ENCODE results near the gene PKIG. TPM values are rescaled to one million over a fixed set of nuclear protein-coding genes. Genes with fewer than 3 reads are reported as not detected.
A peak's percentile ranks its signal among the peaks of the same experiment; 100 is the strongest.

PKIG gene
- polyA plus RNA-seq, 1 donor = 48.1 TPM

DNA sequence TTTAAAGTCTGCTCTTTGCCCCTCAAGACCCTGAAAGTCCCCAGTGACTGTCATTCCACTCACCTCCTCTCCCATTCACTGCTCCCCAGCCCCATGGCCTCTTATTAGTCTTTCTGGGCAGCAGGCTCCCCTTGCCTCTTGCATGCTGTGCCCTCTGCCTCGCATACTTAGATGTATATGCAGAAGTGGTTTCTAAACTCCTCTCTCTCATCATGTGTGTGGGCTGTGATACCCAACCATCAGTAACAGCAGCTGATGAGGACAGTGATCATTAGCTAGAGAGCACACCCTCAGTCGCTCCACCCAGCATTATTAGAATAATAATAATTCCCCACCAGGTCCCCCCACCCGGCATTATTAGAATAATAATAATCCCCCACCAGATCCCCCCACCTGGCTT, 14.5 kb downstream of the PKIG start:
- no peak for DNase-seq (ENCODE audit: low read depth)

DNA sequence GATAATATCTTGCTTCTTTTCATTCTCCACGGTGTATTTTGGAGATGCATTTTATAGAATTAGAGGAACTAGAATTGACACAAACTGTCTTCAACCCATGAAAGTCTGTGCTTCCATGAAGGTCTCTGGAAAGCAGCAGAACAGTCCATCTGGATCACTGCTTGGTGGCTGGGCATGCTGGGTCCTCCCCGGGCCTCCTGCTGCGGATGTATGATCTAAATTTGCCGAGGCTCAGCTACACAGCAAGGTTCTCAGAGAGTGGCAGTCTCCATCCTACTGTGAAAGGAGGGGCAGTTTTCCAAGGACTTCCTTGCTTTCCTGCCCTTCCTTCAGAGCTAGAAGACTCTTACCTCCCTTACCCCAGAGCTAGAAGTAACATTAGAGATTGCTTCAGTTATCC, 15.1 kb downstream of the PKIG start:
- no peak for DNase-seq (ENCODE audit: low read depth)

- no peak for DNase-seq (ENCODE audit: low read depth)
These were observed 15.6 kb downstream of the PKIG start for GRCh38 chr20:44597930-44598329.

DNA sequence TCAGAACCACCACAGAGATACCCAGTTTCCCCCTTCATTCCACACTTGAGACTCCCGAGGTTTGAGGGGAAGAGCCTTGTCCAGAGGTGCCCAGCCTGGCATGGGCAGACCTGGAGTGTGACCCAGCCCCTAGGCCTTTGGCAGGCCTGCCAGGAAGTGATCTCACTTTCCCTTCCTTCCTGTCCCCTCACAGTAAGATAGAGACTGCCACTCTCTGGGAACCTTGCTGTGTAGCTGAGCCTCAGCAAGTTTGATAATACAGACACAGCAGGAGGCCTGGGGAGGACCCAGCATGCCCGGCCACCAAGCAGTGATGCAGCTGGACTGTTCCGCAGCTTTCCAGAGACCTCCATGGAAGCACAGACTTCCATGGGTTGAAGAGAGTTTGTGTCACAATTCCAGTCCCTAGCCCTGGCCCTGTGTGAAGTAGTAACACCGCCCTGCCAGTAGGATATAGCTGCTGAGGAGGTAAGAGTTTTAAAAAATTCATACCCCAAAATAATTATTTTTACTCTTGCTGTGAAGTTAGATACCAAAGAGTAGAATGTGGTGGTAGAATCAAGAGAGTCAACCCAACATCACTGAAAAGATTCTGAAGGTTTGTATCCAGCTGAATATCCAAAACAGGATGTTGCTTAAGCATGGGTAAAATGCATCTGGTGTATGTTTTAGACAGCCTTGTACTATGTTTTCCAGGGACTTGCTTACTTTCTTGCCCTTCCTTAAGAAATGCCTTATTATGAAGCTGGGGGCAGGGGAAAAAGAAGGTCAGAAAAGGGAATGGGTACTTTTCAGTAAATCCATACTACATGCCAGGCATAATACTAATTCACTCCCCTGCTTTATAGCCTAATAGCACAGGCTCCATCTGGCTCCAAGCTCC, 16.3 kb downstream of the PKIG start:
- DNase-seq (ENCODE audit: low read depth) = no peak

- no peak for DNase-seq (ENCODE audit: low read depth)
These were observed 17.3 kb downstream of the PKIG start for GRCh38 chr20:44599715-44600114.

DNA sequence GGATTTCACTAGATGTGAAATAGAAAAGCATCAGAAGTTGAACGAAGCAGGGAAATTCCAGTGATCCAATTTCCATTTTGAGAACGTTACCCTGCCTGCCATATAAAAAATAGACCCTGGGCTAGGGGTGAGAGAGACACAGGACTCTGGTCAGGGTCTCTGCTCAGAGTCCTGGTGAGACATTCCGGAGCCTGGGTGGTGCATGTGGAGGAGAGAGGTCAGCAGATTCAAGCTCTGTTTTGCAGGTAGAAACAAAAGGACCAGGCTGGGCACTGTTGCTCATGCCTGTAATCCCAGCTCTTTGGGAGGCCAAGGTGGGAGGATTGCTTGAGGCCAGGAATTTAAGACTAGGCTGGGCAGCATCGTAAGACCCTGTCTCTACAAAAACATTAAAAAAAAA, 17.9 kb downstream of the PKIG start:
- DNase-seq (ENCODE audit: low read depth) = no peak

DNA sequence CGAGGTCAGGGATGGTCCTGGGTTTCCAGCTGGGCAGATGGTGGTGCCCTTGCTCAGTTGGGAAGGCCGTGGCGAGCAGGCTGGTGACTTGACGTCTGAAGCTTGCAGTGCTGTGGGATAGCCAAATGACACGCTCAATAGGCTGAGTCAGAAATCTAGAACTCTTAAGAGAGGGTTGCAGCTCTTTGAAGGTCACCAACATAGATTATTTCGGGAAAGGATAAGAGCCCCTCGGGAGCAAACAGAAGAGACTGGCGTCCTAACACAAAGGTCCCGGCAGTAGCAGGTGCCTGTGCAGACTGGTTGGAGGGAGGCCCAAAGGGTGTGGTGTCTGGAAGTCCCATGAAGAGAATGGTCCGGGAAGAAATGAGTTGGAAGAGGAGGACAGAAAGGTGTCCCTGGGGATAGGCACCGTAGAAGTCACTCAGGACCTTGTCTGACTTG, 18.4 kb downstream of the PKIG start:
- no peak for DNase-seq (ENCODE audit: low read depth)

DNA sequence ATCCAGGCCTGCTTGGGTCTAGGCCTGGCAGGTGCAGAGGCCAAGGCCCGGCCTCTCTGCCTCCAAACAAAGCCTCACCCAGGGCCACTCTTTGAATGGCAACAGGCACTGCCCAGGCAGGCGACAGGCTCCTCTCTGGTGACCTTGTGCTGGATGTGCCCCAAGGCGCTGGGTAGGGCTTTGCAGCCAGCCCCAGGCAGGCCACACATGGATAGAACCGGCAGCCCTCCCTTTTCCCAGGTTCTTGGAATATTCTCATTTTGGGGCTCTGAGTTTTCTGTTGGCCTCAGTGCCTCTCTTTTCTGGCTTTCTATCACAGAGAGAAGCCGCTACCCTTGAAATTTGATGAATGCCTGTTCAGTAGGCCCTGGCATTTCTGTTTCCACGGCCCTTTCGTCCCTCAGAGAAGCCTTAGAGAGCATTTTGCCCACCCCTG, 18.9 kb downstream of the PKIG start:
- no peak for DNase-seq (ENCODE audit: low read depth)

- peak; percentile 86 for DNase-seq (ENCODE audit: low read depth)
These were observed 19.4 kb downstream of the PKIG start for GRCh38 chr20:44601801-44602204.

GRCh38 chr20:44603327-44603726, 20.9 kb downstream of the PKIG start:
- DNase-seq (ENCODE audit: low read depth) = no peak

DNA sequence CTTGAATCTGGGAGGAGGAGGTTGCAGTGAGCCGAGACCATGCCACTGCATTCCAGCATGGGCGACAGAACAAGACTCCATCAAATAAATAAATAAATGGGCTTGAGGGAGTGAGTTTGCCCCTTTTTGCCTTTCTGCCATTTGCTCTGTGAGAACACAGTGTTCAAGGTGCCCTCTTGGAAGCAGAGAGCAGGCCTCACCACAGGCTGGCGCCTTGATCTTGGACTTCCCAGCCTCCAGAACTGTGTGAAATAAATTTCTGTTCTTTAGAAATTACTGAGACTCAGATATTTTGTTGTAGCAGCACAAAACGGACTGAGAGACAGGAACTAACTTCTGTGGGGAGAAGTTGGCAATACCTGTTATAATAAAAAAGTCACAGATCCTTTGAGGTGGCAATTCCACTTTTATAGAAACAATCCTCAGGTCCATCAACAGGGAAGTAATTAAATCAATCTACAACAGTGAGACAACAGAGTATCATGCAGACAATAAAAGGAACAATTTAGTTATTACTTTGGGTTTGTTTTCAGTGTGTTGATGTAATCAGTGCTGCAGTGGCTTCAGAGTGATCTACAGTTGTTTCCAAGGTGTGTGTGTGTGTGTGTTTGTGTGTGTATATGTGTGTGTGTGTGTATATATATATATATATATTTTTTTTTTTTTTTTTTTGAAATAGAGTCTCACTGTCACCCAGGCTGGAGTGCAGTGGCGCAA, 24.5 kb downstream of the PKIG start:
- no peak for DNase-seq (ENCODE audit: low read depth)

- DNase-seq (ENCODE audit: low read depth) = no peak
These were observed 26.7 kb downstream of the PKIG start for GRCh38 chr20:44609006-44609515.

DNA sequence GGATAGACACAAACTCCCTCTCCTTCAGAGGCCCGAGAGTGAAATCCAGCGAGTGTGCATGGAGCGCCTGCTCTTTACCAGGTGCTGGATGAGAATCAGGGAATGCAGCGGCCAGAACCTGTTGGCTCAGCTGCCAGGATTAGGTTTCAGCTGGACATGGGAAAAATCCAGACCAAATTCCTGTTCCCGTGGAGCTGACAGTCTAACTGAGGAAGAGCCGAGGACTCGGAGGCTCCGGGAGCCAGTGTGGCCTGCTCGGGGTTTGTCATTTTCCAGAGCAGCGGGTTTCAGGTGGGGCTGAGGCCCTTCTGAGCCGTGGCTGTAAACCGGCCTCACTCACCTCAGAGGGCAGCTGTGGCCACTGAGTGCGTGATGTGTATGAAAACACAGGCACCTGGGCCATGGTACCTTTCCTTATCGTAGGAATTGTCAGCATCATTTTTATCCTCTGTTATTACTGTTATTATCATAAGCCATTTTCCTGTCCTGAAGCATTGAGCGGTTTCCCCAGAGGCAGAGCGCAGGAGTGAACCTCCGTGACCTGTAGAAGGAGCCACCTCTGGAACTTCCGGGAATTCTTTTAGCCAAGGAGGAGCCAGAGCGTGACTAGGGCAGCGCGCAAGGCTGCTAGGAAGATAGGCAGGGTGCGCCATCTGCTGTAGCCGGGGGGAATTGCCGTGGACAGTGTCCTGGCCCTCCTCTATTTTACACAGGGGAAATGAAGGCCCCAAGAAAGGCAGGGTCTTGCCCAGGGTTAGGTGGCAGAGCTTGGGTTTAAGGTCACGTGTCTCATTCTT, 27.3 kb downstream of the PKIG start:
- peak; percentile 64 for DNase-seq (ENCODE audit: low read depth)

- no peak for DNase-seq (ENCODE audit: low read depth)
These were observed 28.1 kb downstream of the PKIG start for GRCh38 chr20:44610313-44610962.

GRCh38 chr20:44613575-44613974, 31.2 kb downstream of the PKIG start:
- DNase-seq (ENCODE audit: low read depth) = no peak

DNA sequence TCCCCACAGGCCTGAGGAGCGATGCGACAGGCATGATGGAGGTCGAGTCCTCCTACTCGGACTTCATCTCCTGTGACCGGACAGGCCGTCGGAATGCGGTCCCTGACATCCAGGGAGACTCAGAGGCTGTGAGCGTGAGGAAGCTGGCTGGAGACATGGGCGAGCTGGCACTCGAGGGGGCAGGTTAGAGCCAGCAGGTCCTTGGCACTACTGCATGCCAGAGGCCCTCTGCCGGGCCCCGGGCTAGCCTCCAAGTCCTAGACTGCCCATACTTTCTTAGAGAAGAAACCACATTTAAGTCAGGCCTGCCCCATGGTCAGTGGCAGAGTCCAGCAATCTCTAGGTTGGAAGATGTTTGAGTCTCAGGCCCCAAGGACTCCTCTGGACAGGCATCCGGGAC, 32.1 kb downstream of the PKIG start:
- no peak for DNase-seq (ENCODE audit: low read depth)

DNA sequence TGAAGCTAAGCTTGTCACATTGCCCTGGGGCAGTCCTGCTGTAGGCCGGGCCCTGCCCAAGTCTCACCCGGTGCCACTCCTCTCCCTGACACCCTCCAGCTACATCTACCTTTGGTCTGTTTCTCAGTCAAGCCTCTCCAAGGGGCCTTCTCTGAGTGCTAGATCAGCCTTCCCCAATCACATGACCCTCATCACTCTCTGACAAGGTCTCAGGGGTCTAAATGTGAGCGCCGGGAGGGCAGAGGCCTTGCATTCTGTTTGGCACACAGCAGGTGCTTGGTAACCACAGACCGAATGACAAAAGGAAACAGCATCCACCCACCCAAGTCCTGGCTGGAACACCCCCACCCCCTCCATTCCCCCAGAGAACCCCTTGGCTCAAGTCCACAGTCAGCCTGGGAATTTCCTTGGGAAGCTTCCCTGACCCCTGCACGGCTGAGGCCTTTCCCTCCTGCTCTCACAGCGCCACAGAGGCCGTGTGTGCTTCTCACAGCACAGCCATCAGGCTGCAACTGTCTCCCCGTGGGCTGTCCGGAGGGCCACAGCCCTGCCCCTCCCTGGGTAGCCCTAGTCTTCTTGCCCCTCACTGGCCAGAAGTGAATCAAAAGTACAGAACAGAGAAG, 32.9 kb downstream of the PKIG start:
- no peak for DNase-seq (ENCODE audit: low read depth)

DNA sequence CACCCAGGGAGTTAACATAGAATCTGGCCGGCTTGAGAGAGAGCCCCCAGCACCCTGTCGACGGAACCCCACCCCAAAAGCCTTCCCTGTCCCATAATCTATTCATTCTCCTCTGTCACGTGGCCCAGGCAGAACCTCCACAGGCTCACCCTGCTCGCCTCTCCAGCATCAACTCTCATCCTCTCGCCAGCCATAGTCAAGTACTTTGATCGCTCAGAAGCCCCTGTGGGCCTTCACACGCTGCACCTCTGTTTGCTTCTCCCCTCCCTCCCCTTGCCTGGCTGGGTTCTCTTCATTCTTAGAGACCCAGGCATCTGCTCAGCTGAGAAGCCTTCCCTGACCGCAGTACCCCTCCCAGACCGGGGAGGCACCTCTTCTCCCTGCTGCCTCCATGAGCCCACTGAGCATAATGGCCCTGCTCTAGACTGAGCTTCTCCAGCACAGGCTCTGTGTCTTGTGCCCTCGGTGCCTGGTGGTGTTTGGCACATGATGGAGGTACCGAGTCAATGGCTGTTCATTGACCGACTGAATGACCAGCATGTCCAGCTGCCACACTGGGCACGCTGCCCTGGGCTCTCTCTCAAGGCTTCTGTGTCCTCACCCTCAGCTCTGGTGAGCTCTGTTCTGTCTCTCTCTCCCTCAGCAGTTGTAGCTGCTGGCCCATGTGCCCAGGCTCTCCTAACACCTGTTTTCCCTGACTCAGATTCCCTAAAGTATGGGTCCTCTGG, 33.7 kb downstream of the PKIG start:
- DNase-seq (ENCODE audit: low read depth) = no peak

GRCh38 chr20:44616604-44616964, 34.2 kb downstream of the PKIG start:
- no peak for DNase-seq (ENCODE audit: low read depth)

DNA sequence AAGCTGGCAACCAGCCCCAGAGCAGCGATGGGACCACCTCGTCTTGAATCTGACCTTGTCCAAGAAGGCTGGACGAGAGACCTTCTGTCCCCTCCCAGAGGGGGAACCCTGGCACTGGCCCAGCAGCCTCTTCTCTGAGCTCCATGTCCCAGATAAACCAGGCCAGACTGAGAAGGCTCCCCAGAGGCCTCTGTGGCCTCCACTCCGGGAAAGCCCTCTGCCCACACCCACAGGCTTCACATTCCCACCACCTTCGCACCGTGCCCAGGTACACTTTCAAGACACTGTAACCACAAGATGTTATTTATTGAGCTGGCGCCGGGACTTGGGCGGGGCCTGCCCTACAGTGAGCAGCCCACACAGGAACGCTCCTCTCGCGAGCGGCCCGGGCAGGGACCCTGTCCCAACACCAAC, 35.9 kb downstream of the PKIG start:
- no peak for DNase-seq (ENCODE audit: low read depth)

Data from forelimb muscle (tissue), 1 donor.